ENCODE data around the gene ADGRG6. TPM values are rescaled to one million over a fixed set of nuclear protein-coding genes. Genes with fewer than 3 reads are reported as not detected.

The ADGRG6 gene
- total RNA-seq, 1 experiment from 2014 or later, result 0.49 TPM

GRCh38 chr6:142404751-142405150 lies 102.9 kb downstream of the ADGRG6 start:
- no peak for TF ChIP-seq CTCF (conservative IDR thresholded peaks at IDR 0.05; ENCODE audit: low read depth, low read length)
- no peak for TF ChIP-seq EZH2 (IDR thresholded peaks at IDR 0.05; ENCODE audit: borderline replicate concordance, low read depth, low read length, poor library complexity, severe bottlenecking)
- Histone ChIP-seq H3K27me3 (replicated peaks; ENCODE audit: insufficient read depth, low read depth, low read length, poor library complexity) (no peaks in the 10 kb centered on the region), H3K36me3 (ENCODE audit: insufficient read depth, low read length, poor library complexity, severe bottlenecking) (no peaks in the 10 kb centered on the region), H3K27ac (ENCODE audit: low read depth, low read length, poor library complexity, severe bottlenecking) (no peak overlapping the region), H3K4me1 (ENCODE audit: insufficient read depth, low read length, poor library complexity, severe bottlenecking) (peaks cover 5% of the 10 kb centered on the region), H3K9me3 (ENCODE audit: low read depth, low read length, poor library complexity, severe bottlenecking) (no peaks in the 10 kb centered on the region), H3K4me3 (ENCODE audit: low read depth, low read length, poor library complexity, severe bottlenecking) (no peak overlapping the region)
- intact Hi-C loops (cut with micrococcal nuclease; ENCODE audit: unreplicated experiment), result no loop called here
- no peak for DNase-seq (ENCODE audit: low spot score)
- POLR2A ChIA-PET (ENCODE audit: low non-redundant PET), result no interaction called here
- BruUV-seq (replicated peaks), result no TSS peak
- CTCF ChIA-PET, result no interaction called here

GRCh38 chr6:142406131-142406530 lies 104.3 kb downstream of the ADGRG6 start:
- CTCF ChIA-PET, result no interaction called here
- Histone ChIP-seq H3K9me3 (ENCODE audit: low read depth, low read length, poor library complexity, severe bottlenecking) (no peaks in the 10 kb centered on the region), H3K27me3 (replicated peaks; ENCODE audit: insufficient read depth, low read depth, low read length, poor library complexity) (no peaks in the 10 kb centered on the region), H3K27ac (ENCODE audit: low read depth, low read length, poor library complexity, severe bottlenecking) (no peak overlapping the region), H3K4me3 (ENCODE audit: low read depth, low read length, poor library complexity, severe bottlenecking) (no peak overlapping the region), H3K36me3 (ENCODE audit: insufficient read depth, low read length, poor library complexity, severe bottlenecking) (no peaks in the 10 kb centered on the region), H3K4me1 (ENCODE audit: insufficient read depth, low read length, poor library complexity, severe bottlenecking) (no peaks in the 10 kb centered on the region)
- intact Hi-C loops (cut with micrococcal nuclease; ENCODE audit: unreplicated experiment), result no loop called here
- no TSS peak for BruUV-seq (replicated peaks)
- DNase-seq (ENCODE audit: low spot score), result no peak
- TF ChIP-seq CTCF (conservative IDR thresholded peaks at IDR 0.05; ENCODE audit: low read depth, low read length) (no peak), EZH2 (IDR thresholded peaks at IDR 0.05; ENCODE audit: borderline replicate concordance, low read depth, low read length, poor library complexity, severe bottlenecking) (no peak)
- POLR2A ChIA-PET (ENCODE audit: low non-redundant PET), result no interaction called here

- CTCF ChIA-PET, result no interaction called here
- intact Hi-C loops (cut with micrococcal nuclease; ENCODE audit: unreplicated experiment), result no loop called here
Observed at GRCh38 chr6:142407685-142408273, 106.0 kb downstream of the ADGRG6 start.

More at GRCh38 chr6:142407685-142408273, 106.0 kb downstream of the ADGRG6 start:
- H3K27ac ChIP-seq (ENCODE audit: low read depth, low read length, poor library complexity, severe bottlenecking), result no peak overlapping the region
- H3K27me3 ChIP-seq (replicated peaks; ENCODE audit: insufficient read depth, low read depth, low read length, poor library complexity), result no peaks in the 10 kb centered on the region
- no peak for DNase-seq (ENCODE audit: low spot score)
- no peak for TF ChIP-seq EZH2 (IDR thresholded peaks at IDR 0.05; ENCODE audit: borderline replicate concordance, low read depth, low read length, poor library complexity, severe bottlenecking)
- no peak for TF ChIP-seq CTCF (conservative IDR thresholded peaks at IDR 0.05; ENCODE audit: low read depth, low read length)
- no TSS peak for BruUV-seq (replicated peaks)
- no peaks in the 10 kb centered on the region for H3K36me3 ChIP-seq (ENCODE audit: insufficient read depth, low read length, poor library complexity, severe bottlenecking)
- POLR2A ChIA-PET (ENCODE audit: low non-redundant PET), result no interaction called here
- peaks cover 4% of the 10 kb centered on the region for H3K4me1 ChIP-seq (ENCODE audit: insufficient read depth, low read length, poor library complexity, severe bottlenecking)
- H3K9me3 ChIP-seq (ENCODE audit: low read depth, low read length, poor library complexity, severe bottlenecking), result no peaks in the 10 kb centered on the region
- H3K4me3 ChIP-seq (ENCODE audit: low read depth, low read length, poor library complexity, severe bottlenecking), result no peak overlapping the region

Data from A673 (cell line).